Measurements from ENCODE around the gene CBARP. TPM values are rescaled to one million over a fixed set of nuclear protein-coding genes. Genes with fewer than 3 reads are reported as not detected.

Gene CBARP
- total and polyA plus RNA-seq, 2 of the 13 experiments (the other 11 are each of a cell fraction or from before 2014, with no cell fraction given): 1.2 to 1.4 TPM

DNA sequence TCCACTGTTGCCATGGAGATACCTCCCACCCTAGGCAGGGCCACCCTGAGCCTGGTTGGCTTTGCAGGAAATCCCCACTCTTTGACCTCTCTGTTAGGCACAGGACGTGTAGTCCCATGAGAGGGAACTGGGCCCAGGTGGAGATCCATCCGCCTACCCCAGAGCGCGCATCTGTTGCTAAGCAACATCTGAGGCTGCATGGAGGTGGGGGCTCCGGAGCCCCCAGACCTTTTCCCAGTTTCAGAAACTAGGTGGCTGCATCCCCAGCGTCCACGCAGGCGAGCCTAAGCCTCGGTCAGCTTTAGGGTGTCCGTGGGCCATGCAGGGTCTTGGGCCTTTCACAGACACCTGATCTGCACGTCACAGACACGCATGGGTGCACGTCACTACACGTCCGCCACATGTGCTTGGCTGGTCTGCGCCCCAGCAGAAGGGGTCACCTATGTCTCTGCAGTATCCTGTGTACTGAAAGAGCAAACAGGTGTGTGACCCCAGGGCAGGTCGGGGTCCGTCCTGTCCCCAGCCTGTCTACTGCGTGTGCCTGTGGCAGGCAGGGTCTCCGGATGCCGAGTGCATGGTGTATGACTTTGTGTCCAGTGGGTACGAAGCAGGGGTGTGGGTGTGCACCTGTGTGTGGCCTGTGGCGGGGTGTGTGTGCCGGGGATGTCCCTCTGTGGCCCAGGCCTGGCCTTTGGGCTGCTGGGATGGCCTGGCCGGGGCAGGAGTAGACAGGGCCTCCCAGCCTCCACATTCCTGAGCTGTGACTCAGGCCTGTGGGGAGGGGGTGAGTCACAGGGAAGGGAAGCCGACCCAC, 27.2 kb upstream of the CBARP start (continued):
- TF ChIP-seq, protein P1, sequence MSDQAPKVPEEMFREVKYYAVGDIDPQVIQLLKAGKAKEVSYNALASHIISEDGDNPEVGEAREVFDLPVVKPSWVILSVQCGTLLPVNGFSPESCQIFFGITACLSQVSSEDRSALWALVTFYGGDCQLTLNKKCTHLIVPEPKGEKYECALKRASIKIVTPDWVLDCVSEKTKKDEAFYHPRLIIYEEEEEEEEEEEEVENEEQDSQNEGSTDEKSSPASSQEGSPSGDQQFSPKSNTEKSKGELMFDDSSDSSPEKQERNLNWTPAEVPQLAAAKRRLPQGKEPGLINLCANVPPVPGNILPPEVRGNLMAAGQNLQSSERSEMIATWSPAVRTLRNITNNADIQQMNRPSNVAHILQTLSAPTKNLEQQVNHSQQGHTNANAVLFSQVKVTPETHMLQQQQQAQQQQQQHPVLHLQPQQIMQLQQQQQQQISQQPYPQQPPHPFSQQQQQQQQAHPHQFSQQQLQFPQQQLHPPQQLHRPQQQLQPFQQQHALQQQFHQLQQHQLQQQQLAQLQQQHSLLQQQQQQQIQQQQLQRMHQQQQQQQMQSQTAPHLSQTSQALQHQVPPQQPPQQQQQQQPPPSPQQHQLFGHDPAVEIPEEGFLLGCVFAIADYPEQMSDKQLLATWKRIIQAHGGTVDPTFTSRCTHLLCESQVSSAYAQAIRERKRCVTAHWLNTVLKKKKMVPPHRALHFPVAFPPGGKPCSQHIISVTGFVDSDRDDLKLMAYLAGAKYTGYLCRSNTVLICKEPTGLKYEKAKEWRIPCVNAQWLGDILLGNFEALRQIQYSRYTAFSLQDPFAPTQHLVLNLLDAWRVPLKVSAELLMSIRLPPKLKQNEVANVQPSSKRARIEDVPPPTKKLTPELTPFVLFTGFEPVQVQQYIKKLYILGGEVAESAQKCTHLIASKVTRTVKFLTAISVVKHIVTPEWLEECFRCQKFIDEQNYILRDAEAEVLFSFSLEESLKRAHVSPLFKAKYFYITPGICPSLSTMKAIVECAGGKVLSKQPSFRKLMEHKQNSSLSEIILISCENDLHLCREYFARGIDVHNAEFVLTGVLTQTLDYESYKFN (CRISPR knock-in tag; conservative IDR thresholded peaks at IDR 0.05): peak; percentile 77
- TF ChIP-seq, protein P2, sequence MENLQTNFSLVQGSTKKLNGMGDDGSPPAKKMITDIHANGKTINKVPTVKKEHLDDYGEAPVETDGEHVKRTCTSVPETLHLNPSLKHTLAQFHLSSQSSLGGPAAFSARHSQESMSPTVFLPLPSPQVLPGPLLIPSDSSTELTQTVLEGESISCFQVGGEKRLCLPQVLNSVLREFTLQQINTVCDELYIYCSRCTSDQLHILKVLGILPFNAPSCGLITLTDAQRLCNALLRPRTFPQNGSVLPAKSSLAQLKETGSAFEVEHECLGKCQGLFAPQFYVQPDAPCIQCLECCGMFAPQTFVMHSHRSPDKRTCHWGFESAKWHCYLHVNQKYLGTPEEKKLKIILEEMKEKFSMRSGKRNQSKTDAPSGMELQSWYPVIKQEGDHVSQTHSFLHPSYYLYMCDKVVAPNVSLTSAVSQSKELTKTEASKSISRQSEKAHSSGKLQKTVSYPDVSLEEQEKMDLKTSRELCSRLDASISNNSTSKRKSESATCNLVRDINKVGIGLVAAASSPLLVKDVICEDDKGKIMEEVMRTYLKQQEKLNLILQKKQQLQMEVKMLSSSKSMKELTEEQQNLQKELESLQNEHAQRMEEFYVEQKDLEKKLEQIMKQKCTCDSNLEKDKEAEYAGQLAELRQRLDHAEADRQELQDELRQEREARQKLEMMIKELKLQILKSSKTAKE (CRISPR knock-in tag; IDR thresholded peaks at IDR 0.05; ENCODE audit: borderline replicate concordance): peak; percentile 97
- no peak for TF ChIP-seq NONO (IDR thresholded peaks at IDR 0.05)
- TF ChIP-seq NONO (CRISPR knock-in tag; conservative IDR thresholded peaks at IDR 0.05): peak; percentile 89
- TF ChIP-seq ARID2 (CRISPR knock-in tag; IDR thresholded peaks at IDR 0.05; ENCODE audit: borderline replicate concordance): no peak
- TF ChIP-seq JUND (CRISPR knock-in tag; IDR thresholded peaks at IDR 0.05): peak; percentile 100
- TF ChIP-seq ETS1 (CRISPR knock-in tag; IDR thresholded peaks at IDR 0.05): no peak
- TF ChIP-seq SKI (IDR thresholded peaks at IDR 0.05; ENCODE audit: partially characterized antibody): peak; percentile 87
- TF ChIP-seq ZBTB7B (CRISPR knock-in tag; IDR thresholded peaks at IDR 0.05): peak; percentile 72
- 0 out of 2 replicates have a peak, but pooled peaks have one; percentile 27 for TF ChIP-seq YEATS2 (CRISPR knock-in tag; IDR thresholded peaks at IDR 0.05; ENCODE audit: borderline replicate concordance)
- TF ChIP-seq PPARG (CRISPR knock-in tag; conservative IDR thresholded peaks at IDR 0.05): no peak; the same call in 1 of the 2 replicates
- peak; percentile 68; the same call in 1 of the 2 replicates for TF ChIP-seq ZNF547 (CRISPR knock-in tag; IDR thresholded peaks at IDR 0.05)
- TF ChIP-seq, protein P3, sequence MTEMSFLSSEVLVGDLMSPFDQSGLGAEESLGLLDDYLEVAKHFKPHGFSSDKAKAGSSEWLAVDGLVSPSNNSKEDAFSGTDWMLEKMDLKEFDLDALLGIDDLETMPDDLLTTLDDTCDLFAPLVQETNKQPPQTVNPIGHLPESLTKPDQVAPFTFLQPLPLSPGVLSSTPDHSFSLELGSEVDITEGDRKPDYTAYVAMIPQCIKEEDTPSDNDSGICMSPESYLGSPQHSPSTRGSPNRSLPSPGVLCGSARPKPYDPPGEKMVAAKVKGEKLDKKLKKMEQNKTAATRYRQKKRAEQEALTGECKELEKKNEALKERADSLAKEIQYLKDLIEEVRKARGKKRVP (CRISPR knock-in tag; IDR thresholded peaks at IDR 0.05): 0 out of 4 replicates have a peak, but pooled peaks of 1 of the 2 experiments have one; percentile 19
- TF ChIP-seq ZNF331 (CRISPR knock-in tag; IDR thresholded peaks at IDR 0.05): peak; percentile 40; the same call in 1 of the 2 replicates
- no peak; the same call in 1 of the 2 replicates for TF ChIP-seq AKAP8 (CRISPR knock-in tag; IDR thresholded peaks at IDR 0.05)
- TF ChIP-seq ZNF550 (CRISPR knock-in tag; IDR thresholded peaks at IDR 0.05; ENCODE audit: borderline replicate concordance): 0 out of 2 replicates have a peak, but pooled peaks have one; percentile 70
- no peak; the same call in 1 of the 2 replicates for TF ChIP-seq ZNF512B (CRISPR knock-in tag; IDR thresholded peaks at IDR 0.05; ENCODE audit: borderline replicate concordance)
